H1 (cell line): ENCODE data around the gene NDUFAF8. TPM values are rescaled to one million over a fixed set of nuclear protein-coding genes. Genes with fewer than 3 reads are reported as not detected.

Source experiments
- CTCF ChIA-PET: fragments of 300-600 bp; sonication (Branson Sonifier 250); formaldehyde crosslinking; loops from one replicate; lab custom pipeline; 2021; ENCODE audit not compliant: partially characterized antibody; lab: Charles Lee
- POLR2A ChIA-PET: fragments of 300-600 bp; sonication (Branson Sonifier 250); formaldehyde crosslinking; loops from one replicate; lab custom pipeline; 2021; ENCODE audit warnings: inconsistent platforms; ENCODE audit not compliant: partially characterized antibody; lab: Charles Lee
- DNase-seq, 2 experiments: peaks; one replicate each; pipeline versions ENCODE4 v3.0.0 to v3.0.0-alpha.2; 2010 to 2022; ENCODE audit warnings: low spot score in 2 of 2, low read depth in 1 of 2, mixed read lengths in 1 of 2
- FAIRE-seq: peaks from 2 replicates; lab custom pipeline; 2011; peaks lifted over from hg19 to GRCh38; lab: Jason Lieb, UNC
- H2AFZ ChIP-seq: 2 replicates; pipeline ENCODE4 v1.8.1; 2012; ENCODE audit warnings: low read length, inconsistent platforms
- H2AK5ac ChIP-seq: 2 replicates; pipeline ENCODE4 v1.6.1; 2013; ENCODE audit warnings: low read depth, low read length
- H2BK120ac ChIP-seq: replicated peaks from 2 replicates; pipeline ENCODE3; 2013; ENCODE audit warnings: low read depth, low read length, inconsistent platforms
- H2BK12ac ChIP-seq: 2 replicates; pipeline ENCODE4 v1.6.1; 2013; ENCODE audit warnings: low read depth, low read length
- H2BK15ac ChIP-seq: 2 replicates; pipeline ENCODE4 v1.6.1; 2013; ENCODE audit warnings: low read length
- H2BK20ac ChIP-seq: 2 replicates; pipeline ENCODE4 v1.6.1; 2013; ENCODE audit warnings: low read length
- H2BK5ac ChIP-seq: 2 replicates; pipeline ENCODE4 v1.6.1; 2013; ENCODE audit warnings: low read depth, low read length
- H3K14ac ChIP-seq: 2 replicates; pipeline ENCODE4 v1.6.1; 2013; ENCODE audit warnings: inconsistent platforms; ENCODE audit not compliant: insufficient read length
- H3K18ac ChIP-seq: 2 replicates; pipeline ENCODE4 v1.6.1; 2013; ENCODE audit warnings: low read length; ENCODE audit errors: extremely low read depth
- H3K23ac ChIP-seq: 2 replicates; pipeline ENCODE4 v1.6.1; 2013; ENCODE audit warnings: inconsistent platforms; ENCODE audit not compliant: insufficient read length
- H3K23me2 ChIP-seq: 2 replicates; pipeline ENCODE4 v1.6.1; 2013; ENCODE audit warnings: low read depth, low read length
- H3K27ac ChIP-seq: 2 replicates; pipeline ENCODE4 v1.6.1; 2011; ENCODE audit warnings: low read depth, low read length, inconsistent platforms
- H3K27me3 ChIP-seq, 4 experiments: replicated peaks in 1 of 4; 1 replicate in 1 of 4; 2 replicates in 3 of 4; pipeline versions ENCODE4 v1.6.1 to v1.8.1; 2011 to 2013; ENCODE audit warnings: low read length in 3 of 4, mild to moderate bottlenecking in 3 of 4, inconsistent platforms in 2 of 4, mixed read lengths in 2 of 4, moderate library complexity in 1 of 4; ENCODE audit not compliant: control insufficient read depth in 3 of 4, insufficient read depth in 3 of 4; ENCODE audit errors: extremely low read depth in 1 of 4
- H3K36me3 ChIP-seq, 4 experiments: 2 replicates each; pipeline versions ENCODE4 v1.6.1 to v1.8.1; 2011 to 2013; ENCODE audit warnings: mild to moderate bottlenecking in 4 of 4, low read length in 3 of 4, moderate library complexity in 2 of 4, control low read depth in 1 of 4, inconsistent platforms in 1 of 4; ENCODE audit not compliant: insufficient read depth in 4 of 4, control insufficient read depth in 2 of 4
- H3K4ac ChIP-seq: replicated peaks from 2 replicates; pipeline ENCODE3; 2013; ENCODE audit warnings: low read length, low read depth, mixed read lengths, inconsistent platforms; ENCODE audit not compliant: insufficient read length
- H3K4me1 ChIP-seq, 4 experiments: replicated peaks in 1 of 4; 1 replicate in 1 of 4; 2 replicates in 3 of 4; pipeline versions ENCODE4 v1.6.1 to v1.8.1; 2011 to 2013; ENCODE audit warnings: low read length in 3 of 4, inconsistent platforms in 2 of 4, mixed read lengths in 1 of 4; ENCODE audit not compliant: insufficient read depth in 4 of 4, control insufficient read depth in 3 of 4
- H3K4me2 ChIP-seq, 2 experiments: 2 replicates each; pipeline versions ENCODE4 v1.6.1 to v1.8.1; 2011 to 2013; ENCODE audit warnings: low read depth in 2 of 2, low read length in 2 of 2, control low read depth in 1 of 2, inconsistent platforms in 1 of 2, mild to moderate bottlenecking in 1 of 2; ENCODE audit not compliant: insufficient read depth in 1 of 2
- H3K4me3 ChIP-seq, 4 experiments: fragments of 200-600, 300-600 bp in 1 of 4; sonication (generic), shearing (Covaris generic), sonication (Bioruptor Twin) in 1 of 4; 2 replicates each; pipeline versions ENCODE4 v1.5.1 to v1.8.1; 2011 to 2016; ENCODE audit warnings: low read length in 4 of 4, low read depth in 3 of 4, control low read depth in 2 of 4, inconsistent platforms in 2 of 4, mild to moderate bottlenecking in 2 of 4, mixed read lengths in 1 of 4, moderate library complexity in 1 of 4; ENCODE audit not compliant: insufficient read depth in 2 of 4; ENCODE audit errors: extremely low read depth in 1 of 4
- H3K56ac ChIP-seq: replicated peaks from 2 replicates; pipeline ENCODE3; 2013; ENCODE audit warnings: low read depth, mild to moderate bottlenecking, mixed read lengths, low read length, inconsistent platforms; ENCODE audit not compliant: insufficient read length
- H3K79me1 ChIP-seq: 2 replicates; pipeline ENCODE4 v1.6.1; 2013; ENCODE audit warnings: low read depth, low read length, control low read depth
- H3K79me2 ChIP-seq, 2 experiments: 2 replicates each; pipeline versions ENCODE4 v1.6.1 to v1.8.1; 2012 to 2013; ENCODE audit warnings: low read length in 2 of 2, mild to moderate bottlenecking in 2 of 2, inconsistent platforms in 1 of 2; ENCODE audit not compliant: insufficient read depth in 2 of 2, control insufficient read depth in 1 of 2
- H3K9ac ChIP-seq, 4 experiments: replicated peaks in 1 of 4; 1 replicate in 1 of 4; 2 replicates in 3 of 4; pipeline versions ENCODE4 v1.6.1 to v1.8.1; 2011 to 2013; ENCODE audit warnings: low read depth in 3 of 4, low read length in 3 of 4, control low read depth in 2 of 4, mild to moderate bottlenecking in 2 of 4, moderate library complexity in 2 of 4, inconsistent platforms in 1 of 4; ENCODE audit errors: extremely low read depth in 1 of 4
- H3K9me3 ChIP-seq, 2 experiments: 2 replicates each; pipeline versions ENCODE4 v1.6.1 to v1.8.1; 2012 to 2013; ENCODE audit warnings: mild to moderate bottlenecking in 2 of 2, moderate library complexity in 2 of 2, control low read depth in 1 of 2, inconsistent platforms in 1 of 2, low read depth in 1 of 2, low read length in 1 of 2, mixed read lengths in 1 of 2; ENCODE audit not compliant: insufficient read depth in 2 of 2
- H4K20me1 ChIP-seq, 2 experiments: replicated peaks in 1 of 2; 2 replicates each; pipeline versions ENCODE3 to v1.8.1; 2011 to 2013; ENCODE audit warnings: inconsistent platforms in 2 of 2, low read length in 2 of 2, mild to moderate bottlenecking in 1 of 2; ENCODE audit not compliant: insufficient read depth in 2 of 2, control insufficient read depth in 1 of 2
- H4K5ac ChIP-seq: 2 replicates; pipeline ENCODE4 v1.6.1; 2013; ENCODE audit warnings: low read length, low read depth, mixed read lengths, inconsistent platforms; ENCODE audit not compliant: insufficient read length
- H4K8ac ChIP-seq: 2 replicates; pipeline ENCODE4 v1.8.0; 2013; ENCODE audit warnings: mild to moderate bottlenecking, moderate library complexity, low read length, inconsistent platforms; ENCODE audit not compliant: insufficient read depth; ENCODE audit errors: extremely low read depth
- H4K91ac ChIP-seq: replicated peaks from 2 replicates; pipeline ENCODE3; 2013; ENCODE audit warnings: low read length, mixed read lengths, inconsistent platforms; ENCODE audit not compliant: insufficient read length
- HDAC2 ChIP-seq, 2 experiments: fragments of 300-600 bp in 1 of 2; sonication (generic) in 1 of 2; IDR thresholded peaks; 2 replicates each; pipeline ENCODE4 v1.6.1; 2011 to 2012; ENCODE audit warnings: low read depth in 2 of 2, low read length in 2 of 2, mild to moderate bottlenecking in 2 of 2, moderate library complexity in 2 of 2, borderline replicate concordance in 1 of 2, inconsistent platforms in 1 of 2
- JUN ChIP-seq: IDR thresholded peaks from 2 replicates; pipeline ENCODE4 v1.6.1; 2011; ENCODE audit warnings: low read depth, mild to moderate bottlenecking, improper control_type of control experiment, low read length
- JUND ChIP-seq: IDR thresholded peaks from 2 replicates; pipeline ENCODE4 v1.6.1; 2011; ENCODE audit warnings: mild to moderate bottlenecking, improper control_type of control experiment, low read length
- KDM1A ChIP-seq: fragments of 200-600, 300-600 bp; sonication (generic); IDR thresholded peaks from 2 replicates; pipeline ENCODE4 v1.7.1; 2016; ENCODE audit warnings: mild to moderate bottlenecking, low read length, borderline replicate concordance
- KDM5A ChIP-seq: fragments of 200-600 bp; IDR thresholded peaks from 2 replicates; pipeline ENCODE4 v1.7.1; 2012; ENCODE audit warnings: mild to moderate bottlenecking, low read length, inconsistent platforms, mixed read lengths
- MAFK ChIP-seq: IDR thresholded peaks from 2 replicates; pipeline ENCODE4 v1.6.1; 2012; ENCODE audit warnings: low read depth, mild to moderate bottlenecking, improper control_type of control experiment, low read length
- RXRA ChIP-seq: IDR thresholded peaks from 2 replicates; pipeline ENCODE4 v1.6.1; 2011; ENCODE audit warnings: low read depth, mild to moderate bottlenecking, low read length, moderate library complexity; ENCODE audit not compliant: insufficient read depth
- WGBS, 2 experiments: shearing (Covaris generic) in 1 of 2; methylation state at CpG; one replicate each; pipeline versions ENCODE4 v1.1.6 to v1.1.7; 2013 to 2015; ENCODE audit warnings: low lambda C conversion rate in 2 of 2, mixed read lengths in 2 of 2, inconsistent platforms in 1 of 2, low coverage in 1 of 2, missing lambda C conversion rate in 1 of 2; ENCODE audit not compliant: insufficient replicate concordance in 2 of 2, insufficient coverage in 1 of 2, insufficient read length in 1 of 2; ENCODE audit errors: extremely low coverage in 1 of 2, missing lambda C conversion rate in 1 of 2; 5-methylcytosine and 5-hydroxymethylcytosine counted together
- polyA plus RNA-seq, 7 experiments: library from polyadenylated mRNA; depleted of rRNA in 3 of 7; stranded (reverse) in 5 of 7; unstranded in 2 of 7; fragments of >200 nt in 5 of 7; fragments of 200-250 nt in 2 of 7; gene quantifications; 1 replicate in 5 of 7; 2 replicates in 1 of 7; 4 replicates in 1 of 7; pipeline versions ENCODE4 v1.2.1 to v1.2.3, GENCODE V29; 2011 to 2013; ENCODE audit warnings: missing spikeins in 2 of 7, mixed read lengths in 2 of 7
- total RNA-seq: library from RNA; stranded (reverse); fragmentation: NEBNext Ultra II Directional; extraction: Animal tissue kit (Norgen Biotek cat#: 25700); gene quantifications from 2 replicates; pipeline ENCODE4 v1.2.1, GENCODE V29; 2021

The NDUFAF8 gene
- total and polyA plus RNA-seq, 2 of the 8 experiments (the other 6 are each of a cell fraction or from before 2014, with no cell fraction given): 48.9 to 91.1 TPM

GRCh38 chr17:81197831-81198490 lies 41.2 kb upstream of the NDUFAF8 start:
- no peaks in the 10 kb centered on the region for H3K79me1 ChIP-seq
- H4K20me1 ChIP-seq: peaks cover 0 to 4% of the 10 kb centered on the region in 2 experiments
- CTCF ChIA-PET: interaction anchor here (0.8 to 3.7 kb wide), 7 partner anchors 10 to 242 kb away, joined by 3 to 16 read pairs (median 5); no protein-coding TSS in a partner anchor
- POLR2A ChIA-PET: interaction anchor here (1.0 to 1.7 kb wide), 4 partner anchors 13 to 49 kb away, joined by 3 read pairs; no protein-coding TSS in a partner anchor
- WGBS, 2 experiments: 94% methylated on average over 20 of the region's 21 CpGs; no CpG with 5 or more reads in 1 of the 2 experiments
- H2AK5ac ChIP-seq: no peak overlapping the region
- no peak overlapping the region for H4K8ac ChIP-seq
- H3K9me3 ChIP-seq: no peaks in the 10 kb centered on the region
- H3K23me2 ChIP-seq: no peaks in the 10 kb centered on the region
- H3K18ac ChIP-seq: no peak overlapping the region
- no peak overlapping the region for H3K4ac ChIP-seq
- no peak overlapping the region for H4K5ac ChIP-seq
- no peak overlapping the region for H3K14ac ChIP-seq
- H3K27me3 ChIP-seq: no peaks in the 10 kb centered on the region
- H4K91ac ChIP-seq: no peak overlapping the region
- FAIRE-seq: no peak
- no peak overlapping the region for H3K4me2 ChIP-seq
- H2BK12ac ChIP-seq: no peak overlapping the region
- H2BK15ac ChIP-seq: no peak overlapping the region
- peaks cover 2 to 26% (median 5%) of the 10 kb centered on the region in 4 experiments; a peak in 3 of 8 replicates for H3K36me3 ChIP-seq
- H3K4me1 ChIP-seq: no peaks in the 10 kb centered on the region; a peak in 1 of 7 replicates
- no peak overlapping the region for H3K27ac ChIP-seq
- no peak overlapping the region for H2BK20ac ChIP-seq
- no peak overlapping the region for H2AFZ ChIP-seq
- H3K56ac ChIP-seq: no peak overlapping the region
- H3K23ac ChIP-seq: no peak overlapping the region
- no peak for DNase-seq
- H2BK5ac ChIP-seq: no peak overlapping the region
- H3K4me3 ChIP-seq: no peak overlapping the region
- no peaks in the 10 kb centered on the region for H3K79me2 ChIP-seq
- H2BK120ac ChIP-seq: no peak overlapping the region
- no peak overlapping the region for H3K9ac ChIP-seq
- TF ChIP-seq JUN: no peak
- TF ChIP-seq MAFK: no peak
- TF ChIP-seq HDAC2 (IDR thresholded peaks at IDR 0.05; ENCODE audit: borderline replicate concordance in 1 of 2, low read depth in 2 of 2, low read length in 2 of 2): no peak
- TF ChIP-seq JUND: no peak
- TF ChIP-seq KDM1A: no peak
- no peak for TF ChIP-seq KDM5A
- TF ChIP-seq RXRA: no peak
